DOHH2 (cell line): Measurements from ENCODE around the gene TTC39C.

ENCODE experiments used
- H3F3A ChIP-seq: fragments of 200-600 bp; sonication (generic), shearing (Covaris generic); 2 replicates; pipeline ENCODE4 v1.6.0; 2016; ENCODE audit warnings: antibody characterized with exemption, mild to moderate bottlenecking; ENCODE audit not compliant: control insufficient read depth, insufficient read depth
- H3K27ac ChIP-seq: fragments of 200-600 bp; sonication (generic); 2 replicates; pipeline ENCODE4 v1.5.1; 2014; ENCODE audit warnings: low read depth, mild to moderate bottlenecking, low read length, moderate library complexity
- H3K27me3 ChIP-seq: fragments of 200-600 bp; sonication (generic); 2 replicates; pipeline ENCODE4 v1.6.1; 2014; ENCODE audit warnings: mild to moderate bottlenecking, low read length, mixed read lengths; ENCODE audit not compliant: control insufficient read depth
- H3K36me3 ChIP-seq: fragments of 200-600 bp; sonication (generic); 2 replicates; pipeline ENCODE4 v1.6.1; 2014; ENCODE audit warnings: mild to moderate bottlenecking, low read length, moderate library complexity, mixed read lengths; ENCODE audit not compliant: control insufficient read depth
- H3K4me1 ChIP-seq: fragments of 200-600 bp; sonication (generic); 2 replicates; pipeline ENCODE4 v1.6.1; 2014; ENCODE audit warnings: mild to moderate bottlenecking, low read length, mixed read lengths; ENCODE audit not compliant: control insufficient read depth
- H3K4me2 ChIP-seq: fragments of 200-600 bp; sonication (generic); 2 replicates; pipeline ENCODE4 v1.6.0; 2014; ENCODE audit warnings: mild to moderate bottlenecking, low read length, moderate library complexity
- H3K4me3 ChIP-seq: fragments of 200-600 bp; sonication (generic); 2 replicates; pipeline ENCODE4 v1.5.1; 2014; ENCODE audit warnings: mild to moderate bottlenecking, low read length, mixed read lengths
- H3K79me2 ChIP-seq: fragments of 200-600 bp; sonication (generic); 2 replicates; pipeline ENCODE4 v1.6.1; 2014; ENCODE audit warnings: mild to moderate bottlenecking, low read length, mixed read lengths; ENCODE audit not compliant: control insufficient read depth
- H3K9me2 ChIP-seq: fragments of 200-600 bp; sonication (generic); replicated peaks from 2 replicates; pipeline ENCODE4 v1.6.1; 2014; ENCODE audit warnings: mild to moderate bottlenecking, low read length, mixed read lengths; ENCODE audit not compliant: control insufficient read depth
- H3K9me3 ChIP-seq: fragments of 200-600 bp; sonication (generic); 2 replicates; pipeline ENCODE4 v1.6.1; 2014; ENCODE audit warnings: antibody characterized with exemption, low read length, mixed read lengths; ENCODE audit not compliant: control insufficient read depth, insufficient read depth
- H4K20me1 ChIP-seq: fragments of 200-600 bp; sonication (generic); 2 replicates; pipeline ENCODE4 v1.6.0; 2014; ENCODE audit warnings: low read depth, mild to moderate bottlenecking, antibody characterized with exemption, low read length, moderate library complexity; ENCODE audit not compliant: control insufficient read depth, insufficient read depth
- EZH2phosphoT487 ChIP-seq: fragments of 200-600 bp; sonication (generic); IDR thresholded peaks from 2 replicates; pipeline ENCODE4 v1.6.1; 2017; ENCODE audit warnings: borderline replicate concordance, mild to moderate bottlenecking, antibody characterized with exemption, low read length, moderate library complexity, mixed read lengths
- TF ChIP-seq, protein P1 (sequence below): fragments of 200-600 bp; sonication (generic); IDR thresholded peaks from one replicate; pipeline ENCODE4 v1.5.1; 2014; ENCODE audit warnings: antibody characterized with exemption, mild to moderate bottlenecking, low read depth, low read length; ENCODE audit not compliant: poor library complexity, severe bottlenecking

Gene TTC39C

DNA sequence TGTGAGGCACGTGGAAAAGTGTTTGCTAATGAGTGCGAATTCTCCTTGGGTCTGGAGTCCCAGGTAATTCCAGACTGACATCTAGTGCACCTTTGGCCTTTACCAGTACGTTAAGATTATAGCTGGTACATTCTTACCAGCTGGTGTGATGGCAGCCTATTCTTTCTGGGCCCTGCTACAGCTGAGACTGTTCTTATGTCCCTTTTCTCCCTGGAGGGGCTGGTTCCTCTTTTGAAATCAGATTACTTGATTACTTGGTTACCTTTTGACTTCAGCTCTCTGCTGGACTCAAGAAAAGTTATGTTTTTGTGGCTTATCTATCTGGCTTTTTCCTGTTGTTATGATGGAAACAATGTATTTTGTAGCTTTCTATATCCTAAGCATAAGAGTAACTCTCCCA lies 138.8 kb downstream of the TTC39C start:
- Histone ChIP-seq H3K9me3 (no peaks in the 10 kb centered on the region), H3K27me3 (no peaks in the 10 kb centered on the region), H3K4me3 (no peak overlapping the region), H3K79me2 (no peaks in the 10 kb centered on the region), H3K27ac (no peak overlapping the region), H3K36me3 (no peaks in the 10 kb centered on the region), H3K9me2 (no peaks in the 10 kb centered on the region), H3K4me1 (no peaks in the 10 kb centered on the region), H4K20me1 (no peaks in the 10 kb centered on the region), H3K4me2 (no peak overlapping the region), H3F3A (no peaks in the 10 kb centered on the region)
- TF ChIP-seq, protein P1, sequence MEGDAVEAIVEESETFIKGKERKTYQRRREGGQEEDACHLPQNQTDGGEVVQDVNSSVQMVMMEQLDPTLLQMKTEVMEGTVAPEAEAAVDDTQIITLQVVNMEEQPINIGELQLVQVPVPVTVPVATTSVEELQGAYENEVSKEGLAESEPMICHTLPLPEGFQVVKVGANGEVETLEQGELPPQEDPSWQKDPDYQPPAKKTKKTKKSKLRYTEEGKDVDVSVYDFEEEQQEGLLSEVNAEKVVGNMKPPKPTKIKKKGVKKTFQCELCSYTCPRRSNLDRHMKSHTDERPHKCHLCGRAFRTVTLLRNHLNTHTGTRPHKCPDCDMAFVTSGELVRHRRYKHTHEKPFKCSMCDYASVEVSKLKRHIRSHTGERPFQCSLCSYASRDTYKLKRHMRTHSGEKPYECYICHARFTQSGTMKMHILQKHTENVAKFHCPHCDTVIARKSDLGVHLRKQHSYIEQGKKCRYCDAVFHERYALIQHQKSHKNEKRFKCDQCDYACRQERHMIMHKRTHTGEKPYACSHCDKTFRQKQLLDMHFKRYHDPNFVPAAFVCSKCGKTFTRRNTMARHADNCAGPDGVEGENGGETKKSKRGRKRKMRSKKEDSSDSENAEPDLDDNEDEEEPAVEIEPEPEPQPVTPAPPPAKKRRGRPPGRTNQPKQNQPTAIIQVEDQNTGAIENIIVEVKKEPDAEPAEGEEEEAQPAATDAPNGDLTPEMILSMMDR: no peak
- no peak for TF ChIP-seq EZH2phosphoT487

DNA sequence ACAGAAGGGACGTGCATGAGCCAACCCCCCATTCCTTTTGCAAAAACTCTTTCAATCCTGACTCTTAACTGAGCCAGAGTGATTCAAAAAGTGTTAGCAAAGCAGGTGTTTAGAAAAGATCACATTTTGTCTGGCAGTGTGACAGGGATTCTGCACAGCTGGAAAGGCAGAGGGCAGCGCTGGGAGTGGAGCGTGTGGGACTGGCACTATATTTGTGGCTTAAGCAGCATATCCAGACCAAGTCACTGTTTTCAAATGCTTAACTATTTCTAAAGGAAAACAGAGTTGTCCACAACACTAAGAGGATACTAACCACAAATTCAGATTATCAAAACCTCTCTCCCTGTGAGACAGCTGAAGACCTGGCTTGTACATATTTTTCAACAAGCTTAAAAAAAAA lies 143.3 kb downstream of the TTC39C start:
- Histone ChIP-seq H3K4me1 (no peaks in the 10 kb centered on the region), H3K9me3 (no peaks in the 10 kb centered on the region), H3K4me2 (no peak overlapping the region), H4K20me1 (no peaks in the 10 kb centered on the region), H3K79me2 (no peaks in the 10 kb centered on the region), H3K36me3 (no peaks in the 10 kb centered on the region), H3K4me3 (no peak overlapping the region), H3K9me2 (no peaks in the 10 kb centered on the region), H3K27ac (no peak overlapping the region), H3K27me3 (peaks cover 4% of the 10 kb centered on the region; the same call in 1 of the 2 replicates), H3F3A (no peaks in the 10 kb centered on the region)
- TF ChIP-seq, protein P1: no peak
- no peak for TF ChIP-seq EZH2phosphoT487

DNA sequence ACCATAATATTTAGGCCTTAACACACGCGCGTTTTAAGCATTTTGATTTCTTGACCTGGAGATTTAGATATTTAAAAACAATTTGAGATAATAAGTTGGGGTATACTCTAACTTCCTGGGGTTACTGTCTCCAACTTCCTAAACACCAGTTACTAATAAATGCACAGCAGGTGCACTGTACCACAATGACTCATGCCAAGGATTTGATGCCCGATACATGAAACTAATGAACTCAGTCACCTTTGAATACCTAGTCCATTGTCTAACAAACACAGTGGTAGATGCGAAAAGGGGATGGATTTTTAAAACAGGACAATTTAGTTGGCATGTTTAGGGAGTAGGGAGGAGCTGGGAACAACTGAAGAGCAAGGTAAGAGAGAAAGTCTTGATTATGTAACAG lies 145.5 kb downstream of the TTC39C start:
- no peak overlapping the region for H3K4me3 ChIP-seq
- H3K9me3 ChIP-seq: no peaks in the 10 kb centered on the region
- H3F3A ChIP-seq: no peaks in the 10 kb centered on the region
- H3K4me1 ChIP-seq: no peaks in the 10 kb centered on the region
- peaks cover 7% of the 10 kb centered on the region; the same call in 1 of the 2 replicates for H3K27me3 ChIP-seq
- TF ChIP-seq, protein P1: no peak
- no peak for TF ChIP-seq EZH2phosphoT487
- no peaks in the 10 kb centered on the region for H3K79me2 ChIP-seq
- no peaks in the 10 kb centered on the region for H3K9me2 ChIP-seq
- H3K36me3 ChIP-seq: no peaks in the 10 kb centered on the region
- no peak overlapping the region for H3K4me2 ChIP-seq
- H3K27ac ChIP-seq: no peak overlapping the region
- H4K20me1 ChIP-seq: no peaks in the 10 kb centered on the region

DNA sequence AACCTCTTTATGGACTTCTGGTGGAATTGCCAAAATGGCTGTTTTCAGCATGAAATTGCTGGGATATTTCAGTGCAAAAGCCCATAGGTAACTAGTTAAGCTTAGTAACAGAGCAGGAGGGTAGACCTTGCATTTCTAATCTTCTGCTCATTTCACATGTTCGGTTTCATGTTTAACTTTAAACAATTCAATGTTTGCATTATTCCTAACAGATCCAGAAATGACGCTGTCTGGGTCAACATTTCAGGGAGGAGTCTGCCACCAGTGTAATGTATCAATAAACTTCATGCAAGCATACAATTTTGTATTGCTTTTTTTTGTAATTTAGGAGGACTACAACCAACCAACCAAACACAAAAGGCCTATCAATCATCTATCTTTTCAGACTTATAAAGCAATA lies 146.8 kb downstream of the TTC39C start:
- no peaks in the 10 kb centered on the region for H3K36me3 ChIP-seq
- H3K9me3 ChIP-seq: no peaks in the 10 kb centered on the region

More for the DNA sequence above, 146.8 kb downstream of the TTC39C start:
- H3K79me2 ChIP-seq: no peaks in the 10 kb centered on the region
- peaks cover 7% of the 10 kb centered on the region; the same call in 1 of the 2 replicates for H3K27me3 ChIP-seq
- TF ChIP-seq, protein P1: no peak
- no peak for TF ChIP-seq EZH2phosphoT487
- no peaks in the 10 kb centered on the region for H3K9me2 ChIP-seq
- no peaks in the 10 kb centered on the region for H3K4me1 ChIP-seq
- no peak overlapping the region for H3K27ac ChIP-seq
- no peaks in the 10 kb centered on the region for H4K20me1 ChIP-seq
- no peaks in the 10 kb centered on the region for H3F3A ChIP-seq
- H3K4me2 ChIP-seq: no peak overlapping the region
- H3K4me3 ChIP-seq: no peak overlapping the region
